ENCODE data around the gene TSPYL2. TPM values are rescaled to one million over a fixed set of nuclear protein-coding genes. Genes with fewer than 3 reads are reported as not detected.
A peak's percentile ranks its signal among the peaks of the same experiment; 100 is the strongest.

TSPYL2 gene
- total RNA-seq, 1 donor from 2014 or later, result 27.9 TPM

DNA sequence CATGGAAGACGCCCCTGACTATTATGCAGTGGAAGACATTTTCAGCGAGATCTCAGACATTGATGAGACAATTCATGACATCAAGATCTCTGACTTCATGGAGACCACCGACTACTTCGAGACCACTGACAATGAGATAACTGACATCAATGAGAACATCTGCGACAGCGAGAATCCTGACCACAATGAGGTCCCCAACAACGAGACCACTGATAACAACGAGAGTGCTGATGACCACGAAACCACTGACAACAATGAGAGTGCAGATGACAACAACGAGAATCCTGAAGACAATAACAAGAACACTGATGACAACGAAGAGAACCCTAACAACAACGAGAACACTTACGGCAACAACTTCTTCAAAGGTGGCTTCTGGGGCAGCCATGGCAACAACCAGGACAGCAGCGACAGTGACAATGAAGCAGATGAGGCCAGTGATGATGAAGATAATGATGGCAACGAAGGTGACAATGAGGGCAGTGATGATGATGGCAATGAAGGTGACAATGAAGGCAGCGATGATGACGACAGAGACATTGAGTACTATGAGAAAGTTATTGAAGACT lies 3.6 kb downstream of the TSPYL2 start:
- peak overlapping the region; percentile 29 for H3K4me3 Mint-ChIP-seq (ENCODE audit: unreplicated experiment)
- H3K27me3 Mint-ChIP-seq (ENCODE audit: unreplicated experiment), result peaks cover 6% of the 10 kb centered on the region
- H3K36me3 Mint-ChIP-seq (ENCODE audit: low read depth, unreplicated experiment), result peaks cover 17% of the 10 kb centered on the region
- peaks cover 27% of the 10 kb centered on the region for H3K4me1 Mint-ChIP-seq (ENCODE audit: unreplicated experiment)
- no peak for DNase-seq (ENCODE audit: low spot score)
- H3K27ac Mint-ChIP-seq (ENCODE audit: unreplicated experiment), result peak overlapping the region; percentile 28
- no peaks in the 10 kb centered on the region for H3K9me3 Mint-ChIP-seq (ENCODE audit: unreplicated experiment)
- TF ChIP-seq, protein P1, sequence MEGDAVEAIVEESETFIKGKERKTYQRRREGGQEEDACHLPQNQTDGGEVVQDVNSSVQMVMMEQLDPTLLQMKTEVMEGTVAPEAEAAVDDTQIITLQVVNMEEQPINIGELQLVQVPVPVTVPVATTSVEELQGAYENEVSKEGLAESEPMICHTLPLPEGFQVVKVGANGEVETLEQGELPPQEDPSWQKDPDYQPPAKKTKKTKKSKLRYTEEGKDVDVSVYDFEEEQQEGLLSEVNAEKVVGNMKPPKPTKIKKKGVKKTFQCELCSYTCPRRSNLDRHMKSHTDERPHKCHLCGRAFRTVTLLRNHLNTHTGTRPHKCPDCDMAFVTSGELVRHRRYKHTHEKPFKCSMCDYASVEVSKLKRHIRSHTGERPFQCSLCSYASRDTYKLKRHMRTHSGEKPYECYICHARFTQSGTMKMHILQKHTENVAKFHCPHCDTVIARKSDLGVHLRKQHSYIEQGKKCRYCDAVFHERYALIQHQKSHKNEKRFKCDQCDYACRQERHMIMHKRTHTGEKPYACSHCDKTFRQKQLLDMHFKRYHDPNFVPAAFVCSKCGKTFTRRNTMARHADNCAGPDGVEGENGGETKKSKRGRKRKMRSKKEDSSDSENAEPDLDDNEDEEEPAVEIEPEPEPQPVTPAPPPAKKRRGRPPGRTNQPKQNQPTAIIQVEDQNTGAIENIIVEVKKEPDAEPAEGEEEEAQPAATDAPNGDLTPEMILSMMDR (IDR thresholded peaks at IDR 0.05; ENCODE audit: unreplicated experiment), result no peak

DNA sequence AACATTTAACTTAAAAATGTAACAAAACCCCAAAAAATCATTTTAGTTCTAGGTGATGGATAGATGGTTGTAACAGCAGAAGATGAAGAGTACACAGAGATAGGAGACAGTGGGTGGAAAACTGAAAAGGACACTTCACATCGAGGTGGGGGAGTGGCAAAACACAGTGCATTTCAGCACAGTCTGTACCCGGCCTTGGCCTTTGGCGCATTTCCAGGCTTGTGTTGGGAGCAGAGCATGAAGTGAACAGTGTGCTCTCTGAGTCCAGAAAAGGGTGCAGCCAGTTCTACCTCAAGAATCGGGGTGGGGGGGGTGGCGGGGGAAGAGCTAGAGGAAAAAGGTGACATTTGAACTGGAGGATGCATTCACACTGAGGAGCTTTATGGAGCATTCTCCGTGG lies 4.3 kb downstream of the TSPYL2 start:
- TF ChIP-seq, protein P1 (IDR thresholded peaks at IDR 0.05; ENCODE audit: unreplicated experiment), result no peak
- Mint-ChIP-seq H3K27me3 (ENCODE audit: unreplicated experiment) (peaks cover 6% of the 10 kb centered on the region), H3K36me3 (ENCODE audit: low read depth, unreplicated experiment) (peaks cover 17% of the 10 kb centered on the region), H3K4me3 (ENCODE audit: unreplicated experiment) (no peak overlapping the region), H3K4me1 (ENCODE audit: unreplicated experiment) (peaks cover 25% of the 10 kb centered on the region), H3K27ac (ENCODE audit: unreplicated experiment) (no peak overlapping the region), H3K9me3 (ENCODE audit: unreplicated experiment) (no peaks in the 10 kb centered on the region)
- DNase-seq (ENCODE audit: low spot score), result no peak

DNA sequence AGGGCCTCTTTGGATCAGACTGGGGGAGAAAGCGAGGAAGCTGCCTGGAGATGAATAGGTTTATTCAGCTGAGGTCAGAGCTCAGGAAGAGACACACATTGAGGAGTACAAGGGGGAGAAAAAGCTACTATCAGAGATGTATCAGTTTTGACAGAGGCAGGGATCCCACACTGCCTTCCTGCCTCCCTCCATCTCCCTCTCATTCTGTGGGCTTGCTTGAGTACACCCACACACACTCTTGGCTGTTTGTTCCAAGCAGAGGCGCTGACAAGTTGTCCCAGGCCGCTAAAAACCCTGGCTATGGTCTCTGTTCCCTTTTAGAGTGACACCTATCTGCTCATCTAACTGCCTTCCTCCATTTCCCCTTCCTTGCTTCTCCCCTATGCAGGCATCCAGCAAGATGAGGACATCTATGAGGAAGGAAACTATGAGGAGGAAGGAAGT lies 5.2 kb downstream of the TSPYL2 start:
- Mint-ChIP-seq H3K9me3 (ENCODE audit: unreplicated experiment) (no peaks in the 10 kb centered on the region), H3K27ac (ENCODE audit: unreplicated experiment) (peak overlapping the region; percentile 75), H3K36me3 (ENCODE audit: low read depth, unreplicated experiment) (peaks cover 17% of the 10 kb centered on the region), H3K27me3 (ENCODE audit: unreplicated experiment) (peaks cover 6% of the 10 kb centered on the region), H3K4me1 (ENCODE audit: unreplicated experiment) (peaks cover 25% of the 10 kb centered on the region), H3K4me3 (ENCODE audit: unreplicated experiment) (no peak overlapping the region)
- DNase-seq (ENCODE audit: low spot score), result no peak
- TF ChIP-seq, protein P1 (IDR thresholded peaks at IDR 0.05; ENCODE audit: unreplicated experiment), result no peak

- TF ChIP-seq, protein P1 (IDR thresholded peaks at IDR 0.05; ENCODE audit: unreplicated experiment), result no peak
- Mint-ChIP-seq H3K4me3 (ENCODE audit: unreplicated experiment) (peak overlapping the region; percentile 92), H3K27ac (ENCODE audit: unreplicated experiment) (peak overlapping the region; percentile 82), H3K9me3 (ENCODE audit: unreplicated experiment) (no peaks in the 10 kb centered on the region), H3K4me1 (ENCODE audit: unreplicated experiment) (peaks cover 21% of the 10 kb centered on the region), H3K36me3 (ENCODE audit: low read depth, unreplicated experiment) (peaks cover 17% of the 10 kb centered on the region), H3K27me3 (ENCODE audit: unreplicated experiment) (peaks cover 2% of the 10 kb centered on the region)
- DNase-seq (ENCODE audit: low spot score), result peak; percentile 59
Measured at GRCh38 chrX:53088136-53088974, 6.2 kb downstream of the TSPYL2 start.

Measured in endothelial cell (in vitro differentiated cells).